IMR-90 (cell line): ENCODE measurements around the gene TPPP. TPM values are rescaled to one million over a fixed set of nuclear protein-coding genes. Genes with fewer than 3 reads are reported as not detected.

Source experiments
- ATAC-seq: fragments of 200-7000 bp; cut with Tn5 transposase; 2 replicates; pipeline ENCODE4 v1.9.1; 2020; ENCODE audit warnings: low read depth, mild to moderate bottlenecking, moderate library complexity
- BruUV-seq: library from RNA; stranded (reverse); fragments of 400-500 nt; replicated peaks from 2 replicates; lab custom pipeline; 2021; lab: Mats Ljungman, UMichigan
- CTCF ChIA-PET: fragments of 300-600 bp; formaldehyde crosslinking; extraction: SDS; loops from one replicate; lab custom pipeline; 2021; ENCODE audit warnings: antibody characterized with exemption; lab: Yijun Ruan, JAX
- POLR2A ChIA-PET: fragments of 300-600 bp; sonication (Branson Sonifier 250); formaldehyde crosslinking; loops from one replicate; lab custom pipeline; 2022; ENCODE audit warnings: antibody characterized with exemption; ENCODE audit not compliant: unreplicated experiment; lab: Charles Lee
- DNase-seq: peaks from one replicate; pipeline ENCODE4 v3.0.0; 2013
- H2AFZ ChIP-seq: replicated peaks from 2 replicates; pipeline ENCODE3; 2013; ENCODE audit warnings: low read length, mild to moderate bottlenecking; ENCODE audit not compliant: poor library complexity
- H2AK5ac ChIP-seq: 2 replicates; pipeline ENCODE4 v1.6.1; 2013; ENCODE audit warnings: low read depth, low read length, inconsistent platforms
- H2AK9ac ChIP-seq: replicated peaks from 2 replicates; pipeline ENCODE3; 2013; ENCODE audit warnings: mild to moderate bottlenecking, low read depth, low read length, moderate library complexity; ENCODE audit not compliant: poor library complexity
- H2BK120ac ChIP-seq: 2 replicates; pipeline ENCODE4 v1.6.1; 2013; ENCODE audit warnings: low read depth, low read length, inconsistent platforms
- H2BK15ac ChIP-seq: 3 replicates; pipeline ENCODE4 v1.6.1; 2013; ENCODE audit warnings: low read depth, low read length, inconsistent platforms
- H2BK20ac ChIP-seq: 2 replicates; pipeline ENCODE4 v1.6.1; 2013; ENCODE audit warnings: low read depth, mild to moderate bottlenecking, inconsistent platforms, low read length, moderate library complexity
- H2BK5ac ChIP-seq: 2 replicates; pipeline ENCODE4 v1.6.1; 2013; ENCODE audit warnings: mild to moderate bottlenecking, low read depth, low read length, inconsistent platforms; ENCODE audit not compliant: poor library complexity, severe bottlenecking
- H3K14ac ChIP-seq: replicated peaks from 2 replicates; pipeline ENCODE4 v1.6.1; 2013; ENCODE audit warnings: low read depth, low read length, inconsistent platforms
- H3K18ac ChIP-seq: 2 replicates; pipeline ENCODE4 v1.6.1; 2013; ENCODE audit warnings: low read depth, low read length, control low read depth
- H3K23ac ChIP-seq: 2 replicates; pipeline ENCODE4 v1.6.1; 2013; ENCODE audit warnings: low read depth, low read length, inconsistent platforms
- H3K27ac ChIP-seq: 2 replicates; pipeline ENCODE4 v1.5.1; 2013; ENCODE audit warnings: mild to moderate bottlenecking, control low read depth, low read length; ENCODE audit not compliant: insufficient read depth
- H3K27me3 ChIP-seq: 2 replicates; pipeline ENCODE4 v1.6.1; 2013; ENCODE audit warnings: low read length; ENCODE audit not compliant: control insufficient read depth, insufficient read depth
- H3K36me3 ChIP-seq: 2 replicates; pipeline ENCODE4 v1.6.1; 2013; ENCODE audit warnings: low read length, mixed read lengths; ENCODE audit not compliant: control insufficient read depth, insufficient read depth
- H3K4ac ChIP-seq: 2 replicates; pipeline ENCODE4 v1.6.1; 2013; ENCODE audit warnings: low read depth, low read length, inconsistent platforms
- H3K4me1 ChIP-seq: 2 replicates; pipeline ENCODE4 v1.6.1; 2013; ENCODE audit warnings: low read length, mixed read lengths; ENCODE audit not compliant: control insufficient read depth, insufficient read depth
- H3K4me2 ChIP-seq: 2 replicates; pipeline ENCODE4 v1.6.1; 2013; ENCODE audit warnings: low read depth, mild to moderate bottlenecking, control low read depth, low read length, moderate library complexity
- H3K4me3 ChIP-seq: 2 replicates; pipeline ENCODE4 v1.5.1; 2013; ENCODE audit warnings: low read depth, mild to moderate bottlenecking, control low read depth, low read length, moderate library complexity; ENCODE audit not compliant: insufficient read depth
- H3K56ac ChIP-seq: 2 replicates; pipeline ENCODE4 v1.6.1; 2013; ENCODE audit warnings: low read length, inconsistent platforms; ENCODE audit not compliant: insufficient read depth; ENCODE audit errors: extremely low read depth
- H3K79me1 ChIP-seq, 2 experiments: 2 replicates each; pipeline ENCODE4 v1.6.1; 2013; ENCODE audit warnings: low read length in 2 of 2, inconsistent platforms in 1 of 2, low read depth in 1 of 2
- H3K9ac ChIP-seq: 2 replicates; pipeline ENCODE4 v1.6.1; 2013; ENCODE audit warnings: low read depth, low read length, control low read depth
- H3K9me1 ChIP-seq: 2 replicates; pipeline ENCODE4 v1.6.1; 2013; ENCODE audit warnings: low read length, inconsistent platforms; ENCODE audit not compliant: insufficient read depth
- H3K9me3 ChIP-seq: 2 replicates; pipeline ENCODE4 v1.6.1; 2013; ENCODE audit warnings: low read length; ENCODE audit not compliant: control insufficient read depth, insufficient read depth
- H4K20me1 ChIP-seq: 2 replicates; pipeline ENCODE4 v1.6.1; 2013; ENCODE audit warnings: low read length, inconsistent platforms; ENCODE audit not compliant: insufficient read depth
- H4K5ac ChIP-seq: 2 replicates; pipeline ENCODE4 v1.6.1; 2013; ENCODE audit warnings: mild to moderate bottlenecking, low read depth, low read length, control low read depth
- H4K8ac ChIP-seq, 2 experiments: 2 replicates each; pipeline ENCODE4 v1.6.1; 2013; ENCODE audit warnings: low read depth in 2 of 2, low read length in 2 of 2, control low read depth in 1 of 2, inconsistent platforms in 1 of 2
- H4K91ac ChIP-seq: 2 replicates; pipeline ENCODE4 v1.6.1; 2013; ENCODE audit warnings: low read depth, low read length, inconsistent platforms; ENCODE audit not compliant: insufficient read depth
- BHLHE40 ChIP-seq: fragments of 150-350 bp; IDR thresholded peaks from 2 replicates; pipeline ENCODE4 v1.6.1; 2016; ENCODE audit warnings: mild to moderate bottlenecking, low read depth, low read length
- MAFK ChIP-seq: IDR thresholded peaks from 2 replicates; pipeline ENCODE4 v1.6.1; 2012; ENCODE audit warnings: low read depth, low read length, improper control_type of control experiment
- MAZ ChIP-seq: IDR thresholded peaks from 2 replicates; pipeline ENCODE4 v1.6.1; 2012; ENCODE audit warnings: low read depth, mild to moderate bottlenecking, low read length, improper control_type of control experiment, moderate library complexity, borderline replicate concordance
- NFE2L2 ChIP-seq: fragments of 150-350 bp; IDR thresholded peaks from 2 replicates; pipeline ENCODE4 v1.6.1; 2016; ENCODE audit warnings: low read depth, mild to moderate bottlenecking, low read length
- POLR2A ChIP-seq: IDR thresholded peaks from 2 replicates; pipeline ENCODE4 v1.6.1; 2012; ENCODE audit warnings: mild to moderate bottlenecking, low read depth, low read length
- RAD21 ChIP-seq: IDR thresholded peaks from 2 replicates; pipeline ENCODE4 v1.6.1; 2012; ENCODE audit warnings: low read length, improper control_type of control experiment
- RCOR1 ChIP-seq: IDR thresholded peaks from 2 replicates; pipeline ENCODE4 v1.6.1; 2012; ENCODE audit warnings: mild to moderate bottlenecking, low read length, improper control_type of control experiment; ENCODE audit not compliant: insufficient replicate concordance
- RFX5 ChIP-seq: IDR thresholded peaks from 2 replicates; pipeline ENCODE4 v1.8.0; 2012; ENCODE audit warnings: low read depth, mild to moderate bottlenecking, low read length, moderate library complexity
- WGBS, 2 experiments: methylation state at CpG; one replicate each; pipeline versions ENCODE4 v1.1.5 to v1.1.7; 2013; ENCODE audit warnings: missing lambda C conversion rate in 2 of 2; ENCODE audit not compliant: insufficient read length in 1 of 2; ENCODE audit errors: extremely low coverage in 2 of 2; 5-methylcytosine and 5-hydroxymethylcytosine counted together
- dilution Hi-C: fragments of 300-500 bp; cut with HindIII; formaldehyde crosslinking; loops from one replicate; pipeline ENCODE4 v1.14.3; 2018; ENCODE audit warnings: low sequenced_read_pairs; ENCODE audit not compliant: unreplicated experiment
- in situ Hi-C: fragments of 300-500 bp; cut with MboI; formaldehyde crosslinking; loops from 3 replicates; pipeline ENCODE4 v1.14.3; 2019; ENCODE audit warnings: low sequenced_read_pairs, inconsistent platforms, mixed read lengths
- intact Hi-C: fragments of 100-400 bp; cut with micrococcal nuclease; formaldehyde crosslinking; loops from 2 replicates; pipeline ENCODE4 v1.10.0; 2022
- polyA plus RNA-seq, 3 experiments: library from polyadenylated mRNA; depleted of rRNA; stranded (reverse); fragments of >200 nt; gene quantifications; 2 replicates each; pipeline ENCODE4 v1.2.3, GENCODE V29; 2012; ENCODE audit warnings: low replicate concordance in 1 of 3
- total RNA-seq: library from RNA; depleted of rRNA; stranded (reverse); fragments of >200 nt; gene quantifications from 2 replicates; pipeline ENCODE4 v1.2.3, GENCODE V29; 2012
- TF ChIP-seq, protein P1 (sequence below): conservative IDR thresholded peaks from 2 replicates; pipeline ENCODE4 v1.5.1; 2012; ENCODE audit warnings: mild to moderate bottlenecking, low read depth, low read length, improper control_type of control experiment
- TF ChIP-seq, protein P2 (sequence below): fragments of 150-350 bp; IDR thresholded peaks from 2 replicates; pipeline ENCODE4 v1.6.1; 2016; ENCODE audit warnings: low read depth, mild to moderate bottlenecking, low read length, moderate library complexity, borderline replicate concordance
- TF ChIP-seq, protein P3 (sequence below): fragments of 150-350 bp; IDR thresholded peaks from 2 replicates; pipeline ENCODE4 v1.6.1; 2017; ENCODE audit warnings: mild to moderate bottlenecking, antibody characterized with exemption, low read length, low read depth

The TPPP gene
- total and polyA plus RNA-seq, 2 of the 4 experiments (the other 2 are of a cell fraction), result under 0.01 to 0.07 TPM

DNA sequence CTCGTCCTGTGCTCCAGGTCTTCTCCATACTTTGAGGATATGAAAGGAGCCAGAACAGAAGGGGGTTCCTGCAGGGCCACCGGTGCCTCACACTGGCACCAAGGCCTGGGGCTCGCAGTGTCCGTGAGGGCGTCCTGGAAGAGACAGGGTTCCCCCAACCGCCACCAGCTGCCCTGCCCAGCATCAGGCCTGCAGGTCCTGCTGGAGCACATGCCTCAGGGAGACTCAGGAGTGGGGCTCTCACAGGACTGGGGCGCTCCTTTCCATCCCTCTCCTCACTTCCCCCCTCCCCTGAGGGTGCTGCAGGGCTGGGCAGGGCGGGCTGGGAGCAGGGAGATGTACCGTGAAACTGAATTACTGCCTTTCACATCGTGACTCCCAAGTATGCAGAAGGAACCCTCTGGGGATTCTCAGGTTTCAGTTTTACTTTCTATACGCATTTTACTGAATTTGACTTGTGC lies 49.3 kb downstream of the TPPP start:
- Histone ChIP-seq H3K4ac (no peak overlapping the region), H3K9ac (no peak overlapping the region), H4K5ac (no peak overlapping the region), H3K4me1 (no peaks in the 10 kb centered on the region), H4K8ac (no peak overlapping the region), H3K36me3 (peaks cover 18% of the 10 kb centered on the region), H4K91ac (no peak overlapping the region), H2BK120ac (no peak overlapping the region), H3K27ac (no peak overlapping the region), H3K23ac (no peak overlapping the region), H2AK9ac (no peak overlapping the region), H3K14ac (no peak overlapping the region), H3K4me2 (no peak overlapping the region), H3K18ac (no peak overlapping the region), H3K4me3 (no peak overlapping the region), H2BK20ac (no peak overlapping the region), H4K20me1 (no peaks in the 10 kb centered on the region), H2AFZ (no peak overlapping the region), H3K9me3 (no peaks in the 10 kb centered on the region), H3K79me1 (no peaks in the 10 kb centered on the region; a peak in 1 of 4 replicates), H2BK5ac (no peak overlapping the region), H2BK15ac (no peak overlapping the region), H3K9me1 (0 out of 2 replicates have a peak, but pooled peaks cover 3% of the 10 kb centered on the region), H3K27me3 (no peaks in the 10 kb centered on the region), H3K56ac (no peak overlapping the region), H2AK5ac (no peak overlapping the region)
- dilution Hi-C loops, result no loop called here
- intact Hi-C loops, result no loop called here
- DNase-seq, result no peak
- CTCF ChIA-PET, result no interaction called here
- no TSS peak for BruUV-seq
- POLR2A ChIA-PET, result no interaction called here
- no peak for ATAC-seq
- no peak for TF ChIP-seq MAFK
- TF ChIP-seq, protein P1, sequence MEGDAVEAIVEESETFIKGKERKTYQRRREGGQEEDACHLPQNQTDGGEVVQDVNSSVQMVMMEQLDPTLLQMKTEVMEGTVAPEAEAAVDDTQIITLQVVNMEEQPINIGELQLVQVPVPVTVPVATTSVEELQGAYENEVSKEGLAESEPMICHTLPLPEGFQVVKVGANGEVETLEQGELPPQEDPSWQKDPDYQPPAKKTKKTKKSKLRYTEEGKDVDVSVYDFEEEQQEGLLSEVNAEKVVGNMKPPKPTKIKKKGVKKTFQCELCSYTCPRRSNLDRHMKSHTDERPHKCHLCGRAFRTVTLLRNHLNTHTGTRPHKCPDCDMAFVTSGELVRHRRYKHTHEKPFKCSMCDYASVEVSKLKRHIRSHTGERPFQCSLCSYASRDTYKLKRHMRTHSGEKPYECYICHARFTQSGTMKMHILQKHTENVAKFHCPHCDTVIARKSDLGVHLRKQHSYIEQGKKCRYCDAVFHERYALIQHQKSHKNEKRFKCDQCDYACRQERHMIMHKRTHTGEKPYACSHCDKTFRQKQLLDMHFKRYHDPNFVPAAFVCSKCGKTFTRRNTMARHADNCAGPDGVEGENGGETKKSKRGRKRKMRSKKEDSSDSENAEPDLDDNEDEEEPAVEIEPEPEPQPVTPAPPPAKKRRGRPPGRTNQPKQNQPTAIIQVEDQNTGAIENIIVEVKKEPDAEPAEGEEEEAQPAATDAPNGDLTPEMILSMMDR, result no peak
- no peak for TF ChIP-seq RAD21
- no peak for TF ChIP-seq MAZ
- TF ChIP-seq, protein P2, sequence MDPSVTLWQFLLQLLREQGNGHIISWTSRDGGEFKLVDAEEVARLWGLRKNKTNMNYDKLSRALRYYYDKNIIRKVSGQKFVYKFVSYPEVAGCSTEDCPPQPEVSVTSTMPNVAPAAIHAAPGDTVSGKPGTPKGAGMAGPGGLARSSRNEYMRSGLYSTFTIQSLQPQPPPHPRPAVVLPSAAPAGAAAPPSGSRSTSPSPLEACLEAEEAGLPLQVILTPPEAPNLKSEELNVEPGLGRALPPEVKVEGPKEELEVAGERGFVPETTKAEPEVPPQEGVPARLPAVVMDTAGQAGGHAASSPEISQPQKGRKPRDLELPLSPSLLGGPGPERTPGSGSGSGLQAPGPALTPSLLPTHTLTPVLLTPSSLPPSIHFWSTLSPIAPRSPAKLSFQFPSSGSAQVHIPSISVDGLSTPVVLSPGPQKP, result no peak
- no peak for TF ChIP-seq POLR2A
- no peak for TF ChIP-seq NFE2L2
- TF ChIP-seq, protein P3, sequence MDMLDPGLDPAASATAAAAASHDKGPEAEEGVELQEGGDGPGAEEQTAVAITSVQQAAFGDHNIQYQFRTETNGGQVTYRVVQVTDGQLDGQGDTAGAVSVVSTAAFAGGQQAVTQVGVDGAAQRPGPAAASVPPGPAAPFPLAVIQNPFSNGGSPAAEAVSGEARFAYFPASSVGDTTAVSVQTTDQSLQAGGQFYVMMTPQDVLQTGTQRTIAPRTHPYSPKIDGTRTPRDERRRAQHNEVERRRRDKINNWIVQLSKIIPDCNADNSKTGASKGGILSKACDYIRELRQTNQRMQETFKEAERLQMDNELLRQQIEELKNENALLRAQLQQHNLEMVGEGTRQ, result no peak
- no peak for TF ChIP-seq RFX5
- no peak for TF ChIP-seq BHLHE40
- TF ChIP-seq RCOR1, result no peak
- in situ Hi-C loops, result no loop called here
- WGBS, 2 experiments, result no CpG with 5 or more reads among the region's 11 CpGs
